Epithelial cell of proximal tubule (primary cell): ENCODE data around the gene PCNP. TPM values are rescaled to one million over a fixed set of nuclear protein-coding genes. Genes with fewer than 3 reads are reported as not detected.
"Not testable (repeated sequence)": the region's sequence is repeated elsewhere in the genome, so short reads cannot be mapped to it uniquely, and the experiment has no call there.

Experiments used
- DNase-seq: peaks from one replicate; pipeline ENCODE4 v3.0.0-alpha.2; 2011; ENCODE audit warnings: low read depth
- H3K4me3 ChIP-seq: 2 replicates; pipeline ENCODE4 v1.5.1; 2011; ENCODE audit warnings: low read depth, mild to moderate bottlenecking, low read length
- CTCF ChIP-seq: conservative IDR thresholded peaks from 2 replicates; pipeline ENCODE4 v1.5.1; 2012; ENCODE audit warnings: low read depth, mild to moderate bottlenecking, low read length
- total RNA-seq: library from RNA; depleted of rRNA; stranded (reverse); fragments of >200 nt; gene quantifications from 2 replicates; pipeline ENCODE4 v1.2.3, GENCODE V29; 2015

Gene PCNP
- total RNA-seq, 1 donor from 2014 or later, result 54.7 TPM

- no peak for TF ChIP-seq CTCF
- no peak for DNase-seq
- H3K4me3 ChIP-seq, result no peak overlapping the region
These were observed 51.9 kb downstream of the PCNP start for GRCh38 chr3:101625879-101626278.

GRCh38 chr3:101629219-101629618, 55.2 kb downstream of the PCNP start:
- TF ChIP-seq CTCF, result no peak
- no peak overlapping the region for H3K4me3 ChIP-seq
- no peak for DNase-seq

- DNase-seq, result no peak
- TF ChIP-seq CTCF, result no peak
- H3K4me3 ChIP-seq, result no peak overlapping the region
These were observed 57.3 kb downstream of the PCNP start for GRCh38 chr3:101631098-101631796.

GRCh38 chr3:101631959-101632358, 58.0 kb downstream of the PCNP start:
- not testable (repeated sequence) for DNase-seq, H3K4me3 ChIP-seq

GRCh38 chr3:101632586-101632985, 58.6 kb downstream of the PCNP start:
- no peak overlapping the region for H3K4me3 ChIP-seq
- no peak for DNase-seq
- no peak for TF ChIP-seq CTCF

- no peak for DNase-seq
- no peak for TF ChIP-seq CTCF
- no peak overlapping the region for H3K4me3 ChIP-seq
These were observed 59.2 kb downstream of the PCNP start for GRCh38 chr3:101633186-101633585.

GRCh38 chr3:101634591-101635196, 60.7 kb downstream of the PCNP start:
- TF ChIP-seq CTCF, result no peak
- no peak overlapping the region for H3K4me3 ChIP-seq
- DNase-seq, result no peak
